GM21390 (cell line): Measurements from ENCODE around the gene ATP1A2.
"Not testable (repeated sequence)": the region's sequence is repeated elsewhere in the genome, so short reads cannot be mapped to it uniquely, and the experiment has no call there.

Experiments
- ATAC-seq: cut with Tn5 transposase; IDR thresholded peaks from one replicate; pipeline ENCODE4 v1.9.1; 2021; ENCODE audit not compliant: unreplicated experiment

The ATP1A2 gene

GRCh38 chr1:160099716-160100375, 15.7 kb upstream of the ATP1A2 start:
- no peak for ATAC-seq

DNA sequence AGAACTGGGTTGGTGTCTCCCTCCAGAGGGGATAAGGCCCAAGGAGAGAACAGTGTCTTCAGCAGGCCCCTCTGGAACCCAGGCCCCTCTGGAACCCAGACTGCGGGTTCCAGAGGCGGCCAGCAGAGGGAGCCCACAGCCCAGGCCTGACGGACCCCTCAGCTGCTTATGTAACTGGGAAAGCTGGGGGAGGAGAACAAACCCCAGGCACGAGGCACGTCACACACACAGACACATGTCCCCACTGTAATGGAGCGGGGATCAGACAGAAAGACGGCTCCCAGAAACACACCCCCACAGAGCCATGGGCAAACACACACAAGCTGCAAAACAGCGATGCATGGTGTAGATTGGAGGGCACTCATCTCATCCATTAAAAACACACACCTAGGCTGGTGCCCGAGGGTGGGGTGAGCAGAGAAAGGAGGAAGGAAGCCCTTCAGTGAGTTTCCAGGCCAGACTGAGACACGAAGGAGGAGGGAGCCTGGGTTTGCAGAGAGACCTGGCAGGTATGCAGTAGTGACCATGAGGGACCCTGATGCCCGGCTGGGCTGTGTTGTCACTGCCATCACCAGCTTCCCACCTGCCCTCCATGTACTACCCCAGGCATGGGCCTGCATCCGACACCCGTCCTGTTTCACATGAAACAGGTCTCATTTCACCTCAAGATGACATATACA, 14.4 kb upstream of the ATP1A2 start:
- ATAC-seq, result peak; percentile 36

DNA sequence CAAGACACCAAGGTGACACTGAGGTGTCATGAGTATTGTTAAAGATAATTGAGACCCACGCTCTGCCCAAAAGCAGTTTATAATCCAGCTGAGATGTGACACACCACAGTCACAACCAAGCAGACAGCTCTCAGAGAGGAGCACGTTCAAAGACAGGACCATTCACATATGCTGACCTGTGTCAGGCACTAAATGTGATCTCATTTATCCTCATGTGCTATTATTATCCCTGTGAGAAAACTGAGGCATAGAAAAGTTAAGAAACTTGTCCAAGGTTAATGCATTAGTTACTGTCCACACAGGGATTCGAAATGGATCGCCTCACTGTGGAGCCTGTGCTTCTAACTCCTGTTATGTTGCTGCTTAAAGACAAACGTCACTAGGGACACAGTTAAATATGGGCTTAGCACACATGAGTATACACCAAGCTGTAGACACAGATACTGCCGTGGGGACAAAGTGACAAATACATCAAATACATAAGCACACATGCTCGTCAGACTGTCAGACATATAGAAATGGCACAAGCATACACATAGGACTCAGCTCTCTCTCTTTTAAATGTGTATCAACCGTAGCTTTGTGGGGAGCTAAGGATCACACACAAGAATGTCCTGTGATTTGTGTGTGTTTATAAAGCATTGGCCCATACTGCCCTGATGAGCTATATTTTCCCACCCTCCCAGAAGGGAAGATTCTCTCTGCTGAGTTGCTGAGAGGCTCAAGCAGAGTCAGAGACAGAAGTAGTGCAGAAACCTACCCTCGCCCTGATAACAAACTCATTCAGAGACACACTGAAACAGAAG, 13.6 kb upstream of the ATP1A2 start:
- ATAC-seq, result no peak

DNA sequence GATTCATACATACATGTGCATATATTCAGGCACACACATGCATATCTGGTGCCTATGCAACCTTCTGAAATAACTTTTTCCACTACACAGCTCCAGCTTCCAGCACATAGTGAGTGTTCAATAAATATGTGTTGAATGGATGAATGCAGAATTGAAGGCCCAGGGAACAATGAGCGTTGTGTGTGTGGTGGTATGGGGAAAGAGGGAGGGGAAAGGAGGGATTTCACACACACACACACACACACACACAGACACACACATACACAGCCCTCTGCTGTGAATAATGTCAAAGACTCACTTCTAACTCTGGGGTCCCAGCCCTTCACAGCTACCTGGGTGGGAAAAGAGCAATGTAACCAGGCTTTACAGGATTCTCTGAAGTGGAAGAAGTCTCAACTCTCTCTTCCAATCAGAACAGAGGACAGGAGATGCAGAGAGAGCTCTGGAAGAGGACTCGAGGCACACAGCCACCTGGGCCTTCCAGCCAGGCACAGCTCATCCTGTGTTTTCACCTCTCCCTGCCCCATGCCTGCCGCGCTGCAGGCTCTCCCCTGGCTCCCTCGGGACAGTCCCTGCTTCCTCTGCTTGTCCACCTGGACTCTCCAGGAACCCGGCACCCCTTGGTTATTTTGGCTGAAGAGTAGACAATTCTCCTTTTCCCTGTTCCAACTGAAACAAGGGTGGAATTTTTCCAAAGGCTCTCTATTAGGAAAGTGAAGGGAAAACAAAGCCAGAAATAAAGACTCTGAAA, 11.7 kb upstream of the ATP1A2 start:
- no peak for ATAC-seq

GRCh38 chr1:160104486-160104885, 11.1 kb upstream of the ATP1A2 start:
- ATAC-seq, result no peak

DNA sequence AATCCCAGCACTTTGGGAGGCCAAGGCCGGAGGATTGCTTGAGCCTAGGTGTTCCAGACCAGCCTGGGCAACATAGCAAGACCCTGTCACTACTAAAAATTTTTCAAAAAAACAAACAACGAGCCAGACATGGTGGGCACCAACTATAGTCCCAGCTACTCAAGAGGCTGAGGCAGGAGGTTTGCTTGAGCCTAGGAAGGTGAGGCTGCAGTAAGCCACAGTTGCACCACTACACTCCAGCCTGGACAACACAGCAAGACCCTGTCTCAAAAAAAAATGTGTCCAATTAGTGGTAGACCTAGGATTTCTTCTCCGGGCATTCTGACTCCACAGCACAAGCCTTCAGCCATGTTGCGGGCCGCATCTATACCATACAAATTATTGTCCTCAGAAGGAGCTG, 10.4 kb upstream of the ATP1A2 start:
- ATAC-seq, result no peak

- no peak for ATAC-seq
Measured at GRCh38 chr1:160107512-160107911, 8.0 kb upstream of the ATP1A2 start.

DNA sequence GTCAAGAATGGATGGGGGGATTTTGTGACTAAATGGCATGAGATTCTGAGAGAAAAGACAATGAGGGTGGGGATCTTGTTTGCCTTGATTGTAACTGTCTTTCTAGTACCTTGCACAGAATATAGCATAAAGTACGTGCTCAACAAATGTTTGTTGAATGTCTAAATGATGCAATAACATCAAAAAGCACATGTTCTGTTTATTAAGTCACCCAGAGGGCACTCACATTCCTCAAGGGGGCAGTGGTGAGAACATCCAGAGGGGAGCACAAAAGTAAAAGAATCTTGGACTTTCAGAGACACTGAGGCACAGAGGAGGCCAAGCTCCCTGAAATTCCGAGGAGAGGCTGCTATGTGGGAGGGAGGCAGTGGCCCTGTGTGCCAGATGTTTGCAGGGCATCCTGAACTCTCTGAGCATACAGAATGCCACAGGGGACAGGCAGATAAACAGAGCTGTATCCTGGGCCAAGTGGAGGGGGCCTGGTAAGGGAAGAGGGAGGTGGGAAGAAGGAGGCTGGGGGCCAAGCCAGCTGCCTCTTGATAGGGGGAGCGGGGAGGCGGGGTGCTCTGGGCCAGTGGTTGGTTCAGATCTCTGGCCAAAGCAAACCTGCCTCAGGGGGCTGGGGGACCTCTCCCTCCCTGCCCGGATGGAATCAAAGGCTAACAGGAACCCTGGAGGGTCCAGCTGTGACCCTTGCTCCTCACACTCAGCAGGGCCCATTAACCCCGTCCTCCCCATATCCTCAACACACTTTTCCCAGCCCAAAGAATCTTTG, 6.5 kb upstream of the ATP1A2 start:
- ATAC-seq, result no peak

GRCh38 chr1:160109686-160110085, 5.9 kb upstream of the ATP1A2 start:
- ATAC-seq, result no peak

DNA sequence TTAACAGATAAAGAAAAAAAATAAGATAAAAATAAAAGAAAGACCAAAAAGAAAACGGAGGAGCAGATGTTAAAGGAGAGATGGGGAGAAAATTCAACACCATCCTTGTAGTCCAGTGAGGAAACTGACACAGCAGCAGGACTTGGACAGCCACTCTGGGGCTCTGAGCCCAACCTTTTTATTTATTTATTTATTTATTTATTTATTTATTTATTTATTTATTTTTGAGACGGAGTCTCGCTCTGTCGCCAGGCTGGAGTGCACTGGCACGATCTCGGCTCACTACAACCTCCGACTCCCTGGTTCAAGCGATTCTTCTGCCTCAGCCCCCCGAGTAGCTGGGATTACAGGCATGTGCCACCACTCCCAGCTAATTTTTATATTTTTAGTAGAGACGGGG, 4.1 kb upstream of the ATP1A2 start:
- not testable (repeated sequence) for ATAC-seq

- ATAC-seq, result no peak
Measured at GRCh38 chr1:160112357-160112756, 3.2 kb upstream of the ATP1A2 start.

- ATAC-seq, result no peak
Measured at GRCh38 chr1:160113407-160113806, 2.2 kb upstream of the ATP1A2 start.

- ATAC-seq, result no peak
Measured at GRCh38 chr1:160114085-160114484, 1.5 kb upstream of the ATP1A2 start.

DNA sequence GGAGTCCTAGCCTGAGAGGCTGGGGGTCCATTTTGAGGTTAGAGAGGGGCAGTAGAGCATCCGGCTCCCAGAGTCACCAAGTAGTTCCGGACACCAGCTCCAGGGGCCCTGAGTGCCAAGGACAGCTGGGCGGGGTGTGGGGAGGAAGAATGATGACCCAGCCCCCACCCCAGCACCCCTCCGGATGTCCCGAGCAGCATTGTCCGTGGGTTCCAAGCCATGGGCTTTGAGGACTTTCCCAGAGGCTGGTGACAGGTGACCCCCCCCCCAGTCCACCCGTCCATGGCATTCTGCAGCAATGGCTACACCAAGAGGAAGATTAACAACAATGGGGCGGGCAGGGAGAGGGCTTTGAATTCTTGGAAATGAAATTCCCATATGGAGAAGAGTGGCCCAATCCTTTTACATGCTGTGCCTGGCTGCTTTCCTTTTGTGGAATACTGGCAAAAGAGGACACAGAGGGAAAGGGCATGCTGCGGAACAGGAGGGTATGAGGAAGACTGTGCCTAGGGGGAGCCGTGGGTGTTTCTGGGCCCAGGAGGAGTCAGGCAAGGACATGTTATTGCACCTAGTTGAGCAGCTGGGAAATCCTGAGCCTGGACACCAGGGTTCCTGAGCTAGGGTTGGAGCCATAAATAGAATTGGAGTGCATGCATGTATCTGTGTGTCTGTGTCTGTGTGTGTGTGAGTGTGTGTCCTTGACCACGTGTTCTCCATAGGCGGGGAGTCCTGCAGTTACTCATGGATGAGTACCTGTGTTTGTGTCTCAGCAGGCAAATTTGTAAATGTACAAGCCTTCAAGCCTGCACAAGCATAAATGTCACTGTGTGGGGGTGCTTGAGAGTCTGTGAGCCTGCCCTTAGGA, 956 bp downstream of the ATP1A2 start:
- ATAC-seq, result no peak

DNA sequence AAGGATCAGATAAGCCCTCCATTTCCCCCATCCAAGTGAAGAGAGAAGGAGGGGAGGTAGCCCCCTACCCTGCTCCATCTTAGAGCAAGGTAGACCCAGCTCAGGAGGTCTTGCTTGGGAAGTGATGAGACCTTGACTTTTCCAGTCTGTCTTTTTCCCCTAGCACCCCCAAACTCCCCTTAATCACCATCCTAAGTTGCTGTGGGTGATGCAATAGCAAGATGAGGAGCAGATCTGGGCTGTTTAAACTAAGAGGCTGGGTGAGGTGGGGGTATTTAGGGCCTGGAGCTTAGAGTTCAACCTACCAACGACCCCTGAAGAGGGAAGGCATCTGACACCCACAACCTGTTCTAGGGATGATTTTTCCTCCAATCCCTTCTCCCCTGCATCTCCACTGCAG, 1.7 kb downstream of the ATP1A2 start:
- no peak for ATAC-seq

DNA sequence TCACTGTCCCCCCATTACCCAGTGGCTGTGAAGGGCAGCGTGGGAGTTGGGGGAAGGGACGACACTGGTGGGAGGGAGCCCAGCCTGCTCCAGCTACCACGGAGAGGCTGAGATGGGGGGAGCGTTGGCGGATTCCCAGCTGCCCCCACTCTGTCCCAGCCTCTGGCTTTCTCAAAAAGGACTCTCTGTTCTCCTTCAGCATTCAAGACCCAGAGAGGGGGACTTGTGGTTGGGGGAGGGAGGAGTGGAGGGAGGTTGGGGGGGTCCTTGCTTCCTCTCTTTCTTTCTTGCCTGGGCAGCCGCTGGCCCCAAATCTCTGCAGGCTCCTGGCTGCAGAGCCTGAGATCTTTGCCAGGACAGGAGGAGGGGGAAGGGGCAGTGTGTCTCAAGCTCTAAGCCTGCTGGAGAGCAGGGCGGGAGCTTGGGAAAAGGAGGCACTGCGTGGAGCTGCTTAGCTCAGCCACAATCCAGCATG, 2.2 kb downstream of the ATP1A2 start:
- no peak for ATAC-seq

GRCh38 chr1:160118928-160119327, 3.4 kb downstream of the ATP1A2 start:
- no peak for ATAC-seq

GRCh38 chr1:160120797-160121196, 5.2 kb downstream of the ATP1A2 start:
- ATAC-seq, result no peak

GRCh38 chr1:160121388-160121787, 5.8 kb downstream of the ATP1A2 start:
- no peak for ATAC-seq
